Fibroblast of lung (primary cell): Measurements from ENCODE around the gene EDNRA.

Experiments
- EZH2 ChIP-seq: IDR thresholded peaks from 2 replicates; pipeline ENCODE4 v1.5.1; 2012; ENCODE audit warnings: low read length, control low read depth, mild to moderate bottlenecking; ENCODE audit errors: missing control alignments
- TF ChIP-seq, protein P1 (sequence below), 2 donors: IDR thresholded peaks in 1 of 2; conservative IDR thresholded peaks in 1 of 2; 1 replicate in 1 of 2; 2 replicates in 1 of 2; pipeline ENCODE4 v1.5.1; 2011 to 2012; ENCODE audit warnings: low read length in 2 of 2, control low read depth in 1 of 2, inconsistent platforms in 1 of 2, low read depth in 1 of 2, mild to moderate bottlenecking in 1 of 2

DNA sequence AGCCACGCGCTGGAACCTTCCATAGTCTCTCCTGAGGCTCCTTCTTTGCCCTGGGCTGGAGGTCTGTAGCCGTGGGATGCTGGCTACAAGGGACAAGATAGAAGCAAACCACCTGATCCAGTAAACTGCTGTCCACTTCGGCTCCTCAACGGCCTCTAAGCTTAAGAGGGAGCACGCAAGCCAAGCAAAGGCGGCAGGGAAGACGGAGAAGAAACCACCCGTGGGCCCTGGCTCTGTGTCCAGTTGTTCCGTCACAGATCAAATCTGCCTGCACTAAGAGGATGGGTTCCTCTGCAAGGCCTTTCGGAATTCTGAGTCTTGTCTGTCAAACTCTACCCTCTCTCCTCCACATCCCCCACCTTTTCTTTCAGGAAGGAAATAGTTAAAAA is 401 bp upstream of the EDNRA start:
- no peak for TF ChIP-seq EZH2
- TF ChIP-seq, protein P1, sequence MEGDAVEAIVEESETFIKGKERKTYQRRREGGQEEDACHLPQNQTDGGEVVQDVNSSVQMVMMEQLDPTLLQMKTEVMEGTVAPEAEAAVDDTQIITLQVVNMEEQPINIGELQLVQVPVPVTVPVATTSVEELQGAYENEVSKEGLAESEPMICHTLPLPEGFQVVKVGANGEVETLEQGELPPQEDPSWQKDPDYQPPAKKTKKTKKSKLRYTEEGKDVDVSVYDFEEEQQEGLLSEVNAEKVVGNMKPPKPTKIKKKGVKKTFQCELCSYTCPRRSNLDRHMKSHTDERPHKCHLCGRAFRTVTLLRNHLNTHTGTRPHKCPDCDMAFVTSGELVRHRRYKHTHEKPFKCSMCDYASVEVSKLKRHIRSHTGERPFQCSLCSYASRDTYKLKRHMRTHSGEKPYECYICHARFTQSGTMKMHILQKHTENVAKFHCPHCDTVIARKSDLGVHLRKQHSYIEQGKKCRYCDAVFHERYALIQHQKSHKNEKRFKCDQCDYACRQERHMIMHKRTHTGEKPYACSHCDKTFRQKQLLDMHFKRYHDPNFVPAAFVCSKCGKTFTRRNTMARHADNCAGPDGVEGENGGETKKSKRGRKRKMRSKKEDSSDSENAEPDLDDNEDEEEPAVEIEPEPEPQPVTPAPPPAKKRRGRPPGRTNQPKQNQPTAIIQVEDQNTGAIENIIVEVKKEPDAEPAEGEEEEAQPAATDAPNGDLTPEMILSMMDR (conservative IDR thresholded peaks at IDR 0.05 in 1 of 2, IDR thresholded peaks at IDR 0.05 in 1 of 2; ENCODE audit: low read depth in 1 of 2, low read length in 2 of 2): no peak
